GM21423 (cell line): Measurements from ENCODE around the gene MAB21L4.

Experiments used
- ATAC-seq: cut with Tn5 transposase; IDR thresholded peaks from one replicate; pipeline ENCODE4 v1.9.1; 2021; ENCODE audit warnings: mild to moderate bottlenecking, moderate library complexity; ENCODE audit not compliant: unreplicated experiment

MAB21L4 gene

GRCh38 chr2:240898108-240898730 is 2.3 kb upstream of the MAB21L4 start:
- no peak for ATAC-seq

GRCh38 chr2:240896871-240897692 is 1.1 kb upstream of the MAB21L4 start:
- ATAC-seq, result no peak

- ATAC-seq, result no peak
These were observed 438 bp upstream of the MAB21L4 start for GRCh38 chr2:240896394-240896793.

- ATAC-seq, result no peak
These were observed 959 bp downstream of the MAB21L4 start for GRCh38 chr2:240894836-240895558.

GRCh38 chr2:240894006-240894405 is 1.9 kb downstream of the MAB21L4 start:
- ATAC-seq, result no peak

GRCh38 chr2:240893363-240893844 is 2.6 kb downstream of the MAB21L4 start:
- ATAC-seq, result no peak

- no peak for ATAC-seq
These were observed 3.0 kb downstream of the MAB21L4 start for GRCh38 chr2:240892925-240893324.

- ATAC-seq, result no peak
These were observed 3.6 kb downstream of the MAB21L4 start for GRCh38 chr2:240892356-240892755.

GRCh38 chr2:240891492-240892340 is 4.2 kb downstream of the MAB21L4 start:
- ATAC-seq, result no peak

- ATAC-seq, result no peak
These were observed 5.3 kb downstream of the MAB21L4 start for GRCh38 chr2:240890691-240891090.

GRCh38 chr2:240889601-240890560 is 6.1 kb downstream of the MAB21L4 start:
- no peak for ATAC-seq

GRCh38 chr2:240888890-240889573 is 6.9 kb downstream of the MAB21L4 start:
- no peak for ATAC-seq

GRCh38 chr2:240888130-240888889 is 7.6 kb downstream of the MAB21L4 start:
- no peak for ATAC-seq

- ATAC-seq, result no peak
These were observed 8.3 kb downstream of the MAB21L4 start for GRCh38 chr2:240887631-240888030.

- ATAC-seq, result no peak
These were observed 9.0 kb downstream of the MAB21L4 start for GRCh38 chr2:240886678-240887609.

GRCh38 chr2:240886023-240886565 is 9.9 kb downstream of the MAB21L4 start:
- ATAC-seq, result no peak

GRCh38 chr2:240885566-240885965 is 10.4 kb downstream of the MAB21L4 start:
- no peak for ATAC-seq
